ENCODE measurements around the gene CACNB1.
"Not testable (repeated sequence)": the region's sequence is repeated elsewhere in the genome, so short reads cannot be mapped to it uniquely, and the experiment has no call there.

Gene CACNB1

DNA sequence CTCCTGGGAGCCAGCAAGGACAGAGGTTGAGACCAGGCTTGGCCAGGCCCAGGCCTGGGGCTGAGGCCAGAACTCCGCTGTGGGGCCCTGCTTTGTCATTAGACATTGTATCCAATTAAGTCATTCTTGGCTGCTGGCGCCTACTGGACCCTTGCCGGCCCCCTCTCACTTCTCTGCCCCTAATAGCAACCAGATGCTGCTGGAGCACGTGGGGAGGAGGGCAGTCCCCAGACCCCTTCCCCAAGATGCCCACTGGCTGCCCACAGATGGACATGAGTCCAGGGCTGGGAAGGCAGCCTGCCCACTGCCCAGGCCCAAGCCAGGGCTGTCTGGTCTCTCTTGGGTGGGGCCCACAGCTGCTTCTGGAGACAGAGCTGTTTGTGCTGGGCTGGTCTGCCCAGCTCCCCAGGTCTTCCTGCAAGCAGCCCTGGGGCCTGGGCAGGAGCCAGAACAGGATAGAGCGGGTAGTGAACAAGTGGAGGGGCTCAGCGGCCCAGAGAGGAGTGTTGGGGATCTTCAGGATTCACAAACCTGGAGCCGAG, 53.8 kb downstream of the CACNB1 start:
- DNase-seq (no peak), ATAC-seq (replicated peaks) (no peak)
- H3K9me3 Mint-ChIP-seq: no peaks in the 10 kb centered on the region
- peak overlapping the region in 1 of 2 donors; percentile 79 for H3K27ac Mint-ChIP-seq
- no peaks in the 10 kb centered on the region for H3K36me3 Mint-ChIP-seq (ENCODE audit: insufficient read depth)
- H3K27me3 Mint-ChIP-seq: no peaks in the 10 kb centered on the region
- H3K4me1 Mint-ChIP-seq (ENCODE audit: low read depth in 2 of 2): peaks cover 4% of the 10 kb centered on the region in 2 donors
- no peak overlapping the region for H3K4me3 Mint-ChIP-seq

DNA sequence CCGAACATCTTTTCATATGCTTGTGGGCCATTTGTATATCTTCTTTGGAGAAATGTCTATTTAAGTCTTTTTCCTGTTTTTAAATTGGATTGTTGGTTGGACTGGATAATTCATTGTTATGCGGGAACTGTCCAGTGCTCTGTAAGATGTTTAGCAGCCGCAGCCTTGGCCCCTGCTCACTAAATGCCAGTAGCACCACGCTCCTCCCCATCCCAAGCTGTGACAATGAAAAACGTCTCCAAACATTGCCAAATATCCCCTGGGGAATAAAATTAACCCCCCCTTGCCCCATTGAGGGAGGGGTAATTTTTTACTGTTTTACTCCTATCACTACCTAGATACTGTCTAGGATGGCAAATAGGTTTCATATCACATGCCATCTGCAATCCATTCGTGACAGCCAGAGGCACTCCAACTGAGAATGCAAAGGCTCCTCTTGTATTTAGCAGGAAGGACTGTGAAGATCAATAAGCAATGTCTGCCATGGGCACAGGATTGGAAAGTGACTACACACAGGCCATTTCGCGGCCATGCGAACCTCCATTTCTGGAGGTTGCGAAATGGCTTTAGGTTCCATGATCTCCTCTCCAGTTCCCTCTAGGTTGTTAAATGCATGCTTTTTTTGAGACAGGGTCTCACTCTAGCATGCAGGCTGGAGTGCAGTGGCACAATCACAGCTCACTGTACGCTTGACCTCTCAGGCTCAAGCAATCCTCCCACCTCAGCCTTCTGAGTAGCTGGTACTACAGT, 55.4 kb downstream of the CACNB1 start:
- DNase-seq (no peak), ATAC-seq (replicated peaks) (no peak)
- Mint-ChIP-seq H3K4me3 (no peak overlapping the region), H3K9me3 (no peaks in the 10 kb centered on the region), H3K36me3 (ENCODE audit: insufficient read depth) (no peaks in the 10 kb centered on the region), H3K27me3 (no peaks in the 10 kb centered on the region), H3K27ac (no peak overlapping the region), H3K4me1 (ENCODE audit: low read depth in 2 of 2) (peaks cover 4 to 6% of the 10 kb centered on the region in 2 donors)

DNA sequence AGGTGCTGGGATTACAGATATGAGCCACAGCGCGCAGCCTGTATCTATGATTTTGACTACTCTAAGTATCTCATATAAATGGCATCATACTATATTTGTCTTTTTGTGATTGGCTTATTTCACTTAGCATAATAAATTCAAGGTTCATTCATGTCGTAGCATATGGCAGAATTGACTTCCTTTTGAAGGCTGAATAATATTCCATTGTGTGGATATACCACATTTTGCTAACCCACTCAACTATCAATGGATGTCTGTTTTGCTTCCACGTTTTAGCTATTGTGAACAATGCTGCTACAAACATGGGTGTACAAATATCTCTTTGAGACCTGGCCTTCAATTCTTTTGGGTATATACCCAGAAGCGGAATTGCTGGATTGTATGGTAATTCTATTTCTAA, 56.2 kb downstream of the CACNB1 start:
- Mint-ChIP-seq H3K4me1 (ENCODE audit: low read depth in 2 of 2) (peaks cover 4 to 6% of the 10 kb centered on the region in 2 donors), H3K9me3 (no peaks in the 10 kb centered on the region), H3K27me3 (no peaks in the 10 kb centered on the region), H3K4me3 (no peak overlapping the region), H3K36me3 (ENCODE audit: insufficient read depth) (no peaks in the 10 kb centered on the region), H3K27ac (no peak overlapping the region)
- ATAC-seq (replicated peaks): no peak
- no peak for DNase-seq

DNA sequence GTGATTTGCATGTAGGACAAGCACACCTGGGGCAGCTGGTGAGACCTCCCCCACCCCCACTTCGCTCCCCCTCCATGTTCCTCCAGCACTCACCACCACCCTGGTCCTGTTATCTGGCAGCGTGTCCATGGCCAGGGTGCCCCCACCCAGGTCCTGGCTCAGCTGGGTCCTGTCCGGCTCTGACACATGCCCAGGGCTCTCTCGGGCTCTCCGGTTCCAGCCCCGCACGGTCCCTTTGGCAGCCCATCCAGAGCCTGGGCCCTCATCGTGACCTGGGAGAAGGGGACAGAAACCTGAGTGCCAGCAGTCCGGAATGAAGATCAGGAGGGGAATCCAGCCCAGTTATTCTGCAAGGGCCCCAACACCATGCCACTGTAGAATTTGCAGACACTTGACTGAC, 57.9 kb downstream of the CACNB1 start:
- no peaks in the 10 kb centered on the region for H3K36me3 Mint-ChIP-seq (ENCODE audit: insufficient read depth)
- no peaks in the 10 kb centered on the region for H3K9me3 Mint-ChIP-seq
- H3K4me3 Mint-ChIP-seq: no peak overlapping the region
- no peak for ATAC-seq (replicated peaks)
- H3K27me3 Mint-ChIP-seq: no peaks in the 10 kb centered on the region
- no peak for DNase-seq
- H3K4me1 Mint-ChIP-seq (ENCODE audit: low read depth in 2 of 2): peaks cover 5 to 6% of the 10 kb centered on the region in 2 donors
- peak overlapping the region in 1 of 2 donors; percentile 71 for H3K27ac Mint-ChIP-seq

DNA sequence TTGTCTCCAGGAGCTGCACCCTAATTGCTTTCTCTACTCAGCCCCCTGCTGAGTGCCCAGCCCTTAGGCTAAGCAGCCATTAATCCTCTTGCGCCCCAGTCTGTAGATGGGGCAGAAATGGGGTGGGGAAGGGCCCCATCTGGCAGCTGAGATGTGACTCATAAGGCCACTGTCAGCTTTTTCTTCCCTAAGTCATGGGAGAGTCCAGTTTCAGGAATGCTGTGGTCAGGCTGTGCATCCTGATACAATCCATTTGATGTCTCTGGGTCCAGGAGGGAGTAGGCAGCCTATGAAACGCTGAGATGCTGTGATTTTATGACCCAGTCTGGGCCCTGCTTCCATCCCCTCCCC, 58.3 kb downstream of the CACNB1 start:
- H3K36me3 Mint-ChIP-seq (ENCODE audit: insufficient read depth): no peaks in the 10 kb centered on the region

DNA sequence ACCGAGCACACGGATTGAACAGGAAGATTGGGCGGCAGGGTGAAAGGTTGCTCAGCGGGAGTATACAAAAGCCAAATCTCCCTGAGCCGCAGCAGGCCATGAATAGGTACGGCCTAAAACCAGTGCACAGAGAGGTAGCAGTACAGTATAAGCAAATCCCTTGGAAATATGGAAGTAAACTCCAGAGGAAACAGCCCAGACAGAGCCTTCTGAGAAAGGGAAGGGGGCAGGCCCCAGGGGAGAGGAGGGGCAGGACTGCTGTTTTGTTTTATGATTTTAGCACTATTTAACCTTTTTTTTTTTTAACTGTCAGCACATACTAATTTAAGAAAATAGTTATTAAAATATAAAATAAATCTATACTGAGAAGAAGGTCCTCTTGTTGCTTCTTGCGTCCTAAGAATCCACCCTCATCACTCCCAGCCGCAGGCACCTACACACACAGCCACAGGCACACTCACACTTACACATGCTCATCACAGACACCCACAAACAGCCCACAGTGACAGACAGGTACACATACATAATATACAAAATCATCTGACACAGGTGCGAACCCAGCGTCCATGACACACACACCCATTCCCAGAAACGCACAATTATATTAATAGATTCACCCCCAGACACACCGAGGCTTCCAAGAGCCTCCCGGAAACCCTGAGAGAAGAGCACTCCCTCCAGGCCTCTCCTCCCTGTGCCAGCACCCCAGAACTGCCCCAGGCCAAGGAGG, 58.9 kb downstream of the CACNB1 start:
- H3K9me3 Mint-ChIP-seq: no peaks in the 10 kb centered on the region
- no peak for DNase-seq

More for the DNA sequence above, 58.3 kb downstream of the CACNB1 start:
- Mint-ChIP-seq H3K27me3 (no peaks in the 10 kb centered on the region), H3K9me3 (no peaks in the 10 kb centered on the region), H3K27ac (peak overlapping the region; percentile 27 to 71), H3K4me1 (ENCODE audit: low read depth in 2 of 2) (peaks cover 5 to 6% of the 10 kb centered on the region in 2 donors), H3K4me3 (no peak overlapping the region)
- no peak for DNase-seq
- ATAC-seq (replicated peaks): no peak

DNA sequence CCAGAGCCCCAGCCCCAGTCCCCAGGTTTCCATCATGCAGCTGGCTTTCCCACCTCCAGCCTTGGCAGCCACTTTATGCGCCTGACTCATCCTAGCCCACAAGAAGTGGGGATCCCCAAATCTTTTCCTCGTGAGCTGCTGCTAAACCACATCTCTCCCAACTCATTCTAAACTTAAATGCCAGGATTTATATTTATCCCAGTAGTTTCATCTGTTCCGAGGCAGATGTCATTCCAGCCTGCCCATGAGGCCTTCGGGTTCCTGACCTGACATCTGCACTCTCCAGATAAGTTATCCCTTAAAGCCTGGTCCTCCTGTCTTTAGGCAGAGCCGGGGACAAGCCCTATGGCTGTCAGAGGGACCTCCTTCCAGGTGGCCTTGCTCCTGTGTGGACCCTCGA, 62.6 kb downstream of the CACNB1 start:
- Mint-ChIP-seq H3K27me3 (no peaks in the 10 kb centered on the region), H3K27ac (peak overlapping the region in 1 of 2 donors; percentile 67), H3K4me3 (no peak overlapping the region), H3K9me3 (no peaks in the 10 kb centered on the region), H3K4me1 (ENCODE audit: low read depth in 2 of 2) (peaks cover 5 to 6% of the 10 kb centered on the region in 2 donors), H3K36me3 (ENCODE audit: insufficient read depth) (no peaks in the 10 kb centered on the region)
- no peak for DNase-seq
- ATAC-seq (replicated peaks): no peak

More for the DNA sequence above, 58.9 kb downstream of the CACNB1 start:
- Mint-ChIP-seq H3K4me3 (no peak overlapping the region), H3K4me1 (ENCODE audit: low read depth in 2 of 2) (peaks cover 5 to 6% of the 10 kb centered on the region in 2 donors), H3K36me3 (ENCODE audit: insufficient read depth) (no peaks in the 10 kb centered on the region), H3K27me3 (no peaks in the 10 kb centered on the region), H3K27ac (peak overlapping the region; percentile 27 to 71)
- ATAC-seq (replicated peaks): peak; percentile 27

DNA sequence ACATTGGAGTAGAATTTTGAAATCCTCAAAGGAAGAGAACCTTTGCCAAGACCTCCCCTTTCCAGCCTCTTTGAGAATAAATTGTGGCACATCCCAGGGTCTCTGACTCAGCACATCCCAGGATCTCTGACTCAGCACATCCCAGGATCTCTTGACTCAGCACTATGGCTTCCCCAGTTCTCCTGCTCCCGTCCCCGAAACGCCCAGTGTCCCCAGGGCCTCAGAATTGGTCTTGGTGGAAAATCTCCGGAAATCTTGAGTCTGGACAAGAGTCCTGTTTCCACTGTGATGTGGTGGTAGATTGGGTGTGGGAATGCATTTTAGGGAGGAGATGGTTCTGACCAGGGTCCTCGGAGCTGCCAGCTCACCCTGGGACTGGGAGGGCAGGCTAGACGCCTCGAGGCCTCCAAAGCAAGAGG, 65.3 kb downstream of the CACNB1 start:
- no peak overlapping the region for H3K4me3 Mint-ChIP-seq
- peaks cover 0 to 2% of the 10 kb centered on the region in 2 donors for H3K4me1 Mint-ChIP-seq (ENCODE audit: low read depth in 2 of 2)
- ATAC-seq (replicated peaks) (no peak), DNase-seq (no peak)
- no peaks in the 10 kb centered on the region for H3K27me3 Mint-ChIP-seq
- H3K27ac Mint-ChIP-seq: peak overlapping the region; percentile 26 to 57
- H3K36me3 Mint-ChIP-seq (ENCODE audit: insufficient read depth): peaks cover 2% of the 10 kb centered on the region
- no peaks in the 10 kb centered on the region for H3K9me3 Mint-ChIP-seq

DNA sequence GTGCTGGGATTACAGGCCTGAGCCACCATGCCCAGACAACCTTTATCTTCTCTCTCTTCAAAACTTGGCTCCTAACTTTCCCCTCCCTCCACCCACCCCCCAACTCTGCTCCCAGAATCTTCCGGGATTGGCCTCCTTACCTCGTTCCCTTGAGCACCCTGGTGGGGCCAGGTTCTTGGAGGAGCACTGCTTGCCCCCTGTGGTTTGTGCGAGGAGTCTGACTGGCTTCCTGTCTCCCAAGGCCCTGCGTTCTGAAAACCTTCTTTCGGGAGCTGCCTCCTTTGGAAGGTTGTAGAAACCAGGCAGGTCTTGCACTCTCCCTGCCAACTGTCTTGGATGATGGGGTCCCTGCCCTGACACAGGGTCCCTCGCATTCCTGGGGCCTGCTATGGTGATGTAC, 65.9 kb downstream of the CACNB1 start:
- Mint-ChIP-seq H3K9me3 (no peaks in the 10 kb centered on the region), H3K4me1 (ENCODE audit: low read depth in 2 of 2) (peaks cover 0 to 2% of the 10 kb centered on the region in 2 donors), H3K27ac (no peak overlapping the region), H3K27me3 (no peaks in the 10 kb centered on the region), H3K36me3 (ENCODE audit: insufficient read depth) (peaks cover 2% of the 10 kb centered on the region), H3K4me3 (no peak overlapping the region)
- ATAC-seq (replicated peaks) (no peak), DNase-seq (no peak)

DNA sequence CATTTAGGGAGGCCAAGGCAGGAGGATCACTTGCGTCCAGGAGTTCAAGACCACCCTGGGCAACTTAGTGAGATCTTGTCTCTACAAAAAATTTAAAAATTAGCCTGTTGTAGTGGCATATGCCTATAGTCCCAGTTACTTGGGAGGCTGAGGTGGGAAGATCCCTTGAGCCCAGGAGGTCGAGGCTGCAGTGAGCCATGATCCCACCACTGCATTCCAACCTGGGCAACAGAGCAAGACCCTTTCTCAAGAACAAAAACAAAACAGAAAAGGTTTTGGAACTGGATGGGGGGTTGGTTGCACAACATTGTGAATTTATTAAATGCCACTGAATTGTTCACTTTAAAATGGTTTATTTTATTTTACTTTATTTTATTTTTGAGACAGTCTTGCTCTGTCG, 67.3 kb downstream of the CACNB1 start:
- Mint-ChIP-seq H3K4me3 (no peak overlapping the region), H3K9me3 (no peaks in the 10 kb centered on the region), H3K4me1 (ENCODE audit: low read depth in 2 of 2) (peaks cover under 1 to 2% of the 10 kb centered on the region in 2 donors), H3K36me3 (ENCODE audit: insufficient read depth) (peaks cover 2% of the 10 kb centered on the region), H3K27ac (peak overlapping the region; percentile 12 to 46), H3K27me3 (no peaks in the 10 kb centered on the region)
- ATAC-seq (replicated peaks) (no peak), DNase-seq (no peak)

DNA sequence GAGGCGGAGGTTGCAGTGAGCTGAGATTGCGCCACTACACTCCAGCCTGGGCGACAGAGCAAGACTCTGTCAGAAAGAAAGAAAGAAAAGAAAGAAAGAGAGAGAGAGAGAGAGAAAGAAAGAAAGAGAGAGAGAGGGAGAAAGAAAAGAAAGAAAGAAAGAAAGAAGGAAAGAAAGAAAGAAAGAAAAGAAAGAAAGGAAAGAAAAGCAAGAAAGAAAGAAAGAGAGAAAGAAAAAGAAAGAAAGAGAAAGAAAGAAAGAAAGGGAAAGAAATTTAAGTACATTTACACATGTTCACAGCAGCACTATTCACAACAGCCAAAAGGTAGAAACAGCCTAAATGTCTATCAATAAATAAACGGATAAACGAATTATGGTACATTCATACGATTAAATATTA, 67.9 kb downstream of the CACNB1 start:
- H3K4me3 Mint-ChIP-seq; ATAC-seq (replicated peaks); DNase-seq; H3K4me1 Mint-ChIP-seq (ENCODE audit: low read depth in 2 of 2); H3K9me3 Mint-ChIP-seq; H3K36me3 Mint-ChIP-seq (ENCODE audit: insufficient read depth); H3K27me3 Mint-ChIP-seq: not testable (repeated sequence)
- peak overlapping the region in 1 of 2 donors; percentile 12 for H3K27ac Mint-ChIP-seq

DNA sequence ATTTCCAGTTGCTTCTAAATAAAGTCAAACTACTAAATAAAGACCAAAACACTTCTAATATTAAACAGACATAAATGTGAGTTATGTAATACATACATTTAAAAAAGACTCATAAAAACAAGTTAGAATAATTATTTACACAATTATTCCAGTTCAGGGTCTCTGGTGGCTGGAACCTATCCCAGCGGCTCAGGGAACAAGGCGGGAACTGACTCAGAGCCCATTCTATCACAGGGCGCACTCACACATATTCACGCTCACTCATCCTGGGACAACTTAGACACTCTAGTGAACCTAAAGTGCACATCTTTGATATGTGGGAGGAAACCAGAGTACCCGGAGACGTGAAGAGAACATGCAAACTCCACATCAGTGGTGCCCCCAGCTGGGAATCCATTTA, 71.0 kb downstream of the CACNB1 start:
- Mint-ChIP-seq H3K4me3 (no peak overlapping the region), H3K27ac (no peak overlapping the region), H3K4me1 (ENCODE audit: low read depth in 2 of 2) (peaks cover 0 to 5% of the 10 kb centered on the region in 2 donors), H3K27me3 (no peaks in the 10 kb centered on the region), H3K36me3 (ENCODE audit: insufficient read depth) (peaks cover 2% of the 10 kb centered on the region), H3K9me3 (no peaks in the 10 kb centered on the region)
- ATAC-seq (replicated peaks) (no peak), DNase-seq (no peak)

DNA sequence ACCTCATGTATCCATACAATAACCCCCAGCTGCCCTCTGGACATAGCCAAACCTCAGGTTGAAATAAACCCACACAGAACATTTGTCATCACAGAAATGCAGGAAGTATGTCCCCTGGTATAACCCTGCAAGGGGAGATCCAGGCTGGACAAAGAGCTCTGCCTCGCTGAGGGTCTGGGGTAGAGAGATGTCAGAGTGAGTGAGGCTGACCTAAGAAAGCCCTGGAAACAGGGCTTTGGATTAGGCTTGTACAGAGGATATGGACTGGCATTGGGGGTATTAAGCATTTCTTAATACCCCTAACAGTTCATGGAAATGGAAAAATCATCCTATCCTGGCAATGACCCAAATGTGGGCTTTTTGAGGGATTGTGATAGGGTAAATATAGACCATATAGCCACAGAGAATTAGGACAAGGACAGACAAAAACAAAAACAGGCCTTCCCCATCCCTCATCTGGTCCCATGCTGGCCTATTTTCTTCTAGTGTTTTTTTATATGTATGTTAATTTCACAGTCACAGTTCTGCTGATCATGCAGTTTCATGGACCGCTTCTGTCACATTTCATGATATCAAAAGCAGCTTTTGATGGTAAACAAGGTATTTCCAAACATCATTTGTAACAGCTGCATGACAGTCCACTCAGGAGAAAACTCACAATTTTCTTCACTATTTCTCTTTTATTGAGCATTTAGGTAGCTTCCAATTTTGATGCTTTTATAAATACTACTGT, 72.2 kb downstream of the CACNB1 start:
- Mint-ChIP-seq H3K9me3 (no peaks in the 10 kb centered on the region), H3K4me3 (no peak overlapping the region), H3K36me3 (ENCODE audit: insufficient read depth) (peaks cover 2% of the 10 kb centered on the region), H3K27ac (no peak overlapping the region), H3K27me3 (no peaks in the 10 kb centered on the region), H3K4me1 (ENCODE audit: low read depth in 2 of 2) (peaks cover 0 to 5% of the 10 kb centered on the region in 2 donors)
- no peak for DNase-seq
- ATAC-seq (replicated peaks): no peak
